Breast epithelium (tissue), 4 donors: ENCODE measurements around the gene PSMD1. TPM values are rescaled to one million over a fixed set of nuclear protein-coding genes. Genes with fewer than 3 reads are reported as not detected.
A peak's percentile ranks its signal among the peaks of the same experiment; 100 is the strongest.

ENCODE experiments used
- DNase-seq, 2 donors: peaks; one replicate each; pipeline ENCODE4 v3.0.0-alpha.2; 2019; ENCODE audit warnings: low spot score in 2 of 2
- H3K27ac ChIP-seq, 2 donors: fragments of 200-600 bp; sonication (generic) in 1 of 2; one replicate each; pipeline ENCODE4 v1.5.1; 2016 to 2019; ENCODE audit warnings: mild to moderate bottlenecking in 1 of 2
- H3K27me3 ChIP-seq, 2 donors: fragments of 200-600 bp; sonication (generic) in 1 of 2; one replicate each; pipeline versions ENCODE4 v1.5.1 to v1.6.0; 2017 to 2019; ENCODE audit warnings: control low read depth in 1 of 2, mild to moderate bottlenecking in 1 of 2
- H3K36me3 ChIP-seq: fragments of 200-600 bp; one replicate; pipeline ENCODE4 v1.5.1; 2019
- H3K4me1 ChIP-seq, 2 donors: fragments of 200-600 bp; sonication (generic); one replicate each; pipeline ENCODE4 v1.5.1; 2016 to 2019; ENCODE audit warnings: control low read depth in 1 of 2
- H3K4me3 ChIP-seq, 3 donors: fragments of 200-600 bp; sonication (generic); 1 replicate in 2 of 3; 2 replicates in 1 of 3; pipeline ENCODE4 v1.5.1; 2016 to 2019; ENCODE audit warnings: mild to moderate bottlenecking in 3 of 3, moderate library complexity in 2 of 3
- H3K9me3 ChIP-seq, 2 donors: fragments of 200-600 bp; sonication (generic) in 1 of 2; one replicate each; pipeline ENCODE4 v1.5.1; 2016 to 2019; ENCODE audit warnings: control low read depth in 1 of 2
- CTCF ChIP-seq, 3 donors: fragments of 450-650 bp; IDR thresholded peaks; one replicate each; pipeline ENCODE4 v1.5.1; 2016 to 2017; ENCODE audit warnings: antibody characterized with exemption in 3 of 3, mild to moderate bottlenecking in 3 of 3, moderate library complexity in 3 of 3
- POLR2A ChIP-seq: fragments of 450-650 bp; IDR thresholded peaks from one replicate; pipeline ENCODE4 v1.6.1; 2016; ENCODE audit warnings: antibody characterized with exemption, mild to moderate bottlenecking, moderate library complexity
- POLR2AphosphoS5 ChIP-seq, 3 donors: sonication (generic); formaldehyde crosslinking; IDR thresholded peaks; one replicate each; pipeline ENCODE4 v1.6.1; 2017; ENCODE audit warnings: antibody characterized with exemption in 3 of 3
- intact Hi-C: fragments of 100-400 bp; cut with DNase I; formaldehyde crosslinking; loops from one replicate; pipeline ENCODE4 v1.15.1; 2023; ENCODE audit warnings: low total_unique reads
- total RNA-seq, 3 donors: library from RNA; depleted of rRNA; stranded (reverse); fragments of >200 nt; gene quantifications; one replicate each; pipeline ENCODE4 v1.1.0, GENCODE V29; 2016

The PSMD1 gene
- total RNA-seq, 3 donors from 2014 or later: 63.8 to 73.0 (median 69.2) TPM

- H3K27ac ChIP-seq: no peak overlapping the region
- TF ChIP-seq POLR2A (no peak), CTCF (IDR thresholded peaks at IDR 0.05) (no peak), POLR2AphosphoS5 (IDR thresholded peaks at IDR 0.05) (no peak)
- no peak overlapping the region for H3K4me3 ChIP-seq
- intact Hi-C loops: no loop called here
- H3K4me1 ChIP-seq: no peaks in the 10 kb centered on the region
- H3K27me3 ChIP-seq: peaks cover 0 to 19% of the 10 kb centered on the region in 2 donors
- H3K36me3 ChIP-seq: no peaks in the 10 kb centered on the region
- no peaks in the 10 kb centered on the region for H3K9me3 ChIP-seq
- DNase-seq: no peak
Observed at GRCh38 chr2:231034291-231034882, 22.3 kb upstream of the PSMD1 start.

GRCh38 chr2:231036131-231036530 lies 20.5 kb upstream of the PSMD1 start:
- H3K4me3 ChIP-seq: no peak overlapping the region
- no peaks in the 10 kb centered on the region for H3K4me1 ChIP-seq
- peaks cover 0 to 19% of the 10 kb centered on the region in 2 donors for H3K27me3 ChIP-seq
- H3K36me3 ChIP-seq: no peaks in the 10 kb centered on the region
- H3K9me3 ChIP-seq: no peaks in the 10 kb centered on the region
- no peak overlapping the region for H3K27ac ChIP-seq
- intact Hi-C loops: no loop called here
- DNase-seq: no peak
- TF ChIP-seq POLR2A (no peak), POLR2AphosphoS5 (IDR thresholded peaks at IDR 0.05) (no peak), CTCF (IDR thresholded peaks at IDR 0.05) (no peak)

- H3K4me3 ChIP-seq: no peak overlapping the region
- no peaks in the 10 kb centered on the region for H3K36me3 ChIP-seq
- H3K27ac ChIP-seq: no peak overlapping the region
- H3K9me3 ChIP-seq: no peaks in the 10 kb centered on the region
- peaks cover 0 to 19% of the 10 kb centered on the region in 2 donors for H3K27me3 ChIP-seq
- no peaks in the 10 kb centered on the region for H3K4me1 ChIP-seq
- DNase-seq: no peak
- TF ChIP-seq POLR2AphosphoS5 (IDR thresholded peaks at IDR 0.05): no peak
- no peak for TF ChIP-seq CTCF (IDR thresholded peaks at IDR 0.05)
- TF ChIP-seq POLR2A: no peak
- intact Hi-C loops: no loop called here
Observed at GRCh38 chr2:231036578-231037106, 20.0 kb upstream of the PSMD1 start.

GRCh38 chr2:231037202-231037730 lies 19.4 kb upstream of the PSMD1 start, which contains the start of gene C2orf72:
Gene C2orf72 (plus strand): TSS chr2:231037523. CDS start chr2:231037566, 43 bp downstream.
- peaks cover 0 to 19% of the 10 kb centered on the region in 2 donors for H3K27me3 ChIP-seq
- H3K27ac ChIP-seq: no peak within 1 kb of the TSS
- no peaks in the 10 kb centered on the region for H3K4me1 ChIP-seq
- intact Hi-C loops: no loop called here
- TF ChIP-seq POLR2A (no peak), CTCF (IDR thresholded peaks at IDR 0.05) (no peak), POLR2AphosphoS5 (IDR thresholded peaks at IDR 0.05) (no peak)
- H3K9me3 ChIP-seq: no peaks in the 10 kb centered on the region
- H3K36me3 ChIP-seq: no peaks in the 10 kb centered on the region
- H3K4me3 ChIP-seq: peak within 1 kb of the TSS in 2 of 3 donors; percentile 45 to 64
- no peak for DNase-seq

- Histone ChIP-seq H3K9me3 (no peaks in the 10 kb centered on the region), H3K4me1 (no peaks in the 10 kb centered on the region), H3K27ac (no peak overlapping the region), H3K27me3 (peaks cover 0 to 19% of the 10 kb centered on the region in 2 donors), H3K4me3 (peak overlapping the region in 2 of 3 donors; percentile 45 to 64), H3K36me3 (no peaks in the 10 kb centered on the region)
- intact Hi-C loops: no loop called here
- no peak for DNase-seq
- TF ChIP-seq CTCF (IDR thresholded peaks at IDR 0.05) (no peak), POLR2A (no peak), POLR2AphosphoS5 (IDR thresholded peaks at IDR 0.05) (no peak)
Observed at GRCh38 chr2:231037731-231038482, 18.8 kb upstream of the PSMD1 start.
